SK-N-MC (cell line): ENCODE data around the gene ABCG2.

Source experiments
- DNase-seq: peaks from one replicate; pipeline ENCODE4 v3.0.0-alpha.2; 2011; ENCODE audit warnings: low read depth, low spot score
- H3K27ac ChIP-seq: fragments of 200-600 bp; sonication (generic); 2 replicates; pipeline ENCODE4 v1.5.1; 2016; ENCODE audit warnings: mixed run types
- H3K36me3 ChIP-seq: fragments of 200-600 bp; sonication (generic); 2 replicates; pipeline ENCODE4 v1.6.1; 2017; ENCODE audit warnings: antibody characterized with exemption, low read length, mixed read lengths; ENCODE audit not compliant: insufficient read depth
- H3K4me3 ChIP-seq: fragments of 200-600 bp; sonication (generic); 2 replicates; pipeline ENCODE4 v1.5.1; 2016
- H3K9ac ChIP-seq: fragments of 200-600 bp; sonication (generic); 2 replicates; pipeline ENCODE4 v1.8.0; 2017; ENCODE audit warnings: mixed run types, mixed read lengths; ENCODE audit not compliant: insufficient read length
- H3K9me3 ChIP-seq: fragments of 200-600 bp; sonication (generic); 2 replicates; pipeline ENCODE4 v1.6.1; 2017; ENCODE audit warnings: low read depth, mild to moderate bottlenecking, antibody characterized with exemption, low read length, moderate library complexity, mixed read lengths
- EZH2 ChIP-seq: fragments of 200-600 bp; sonication (generic); IDR thresholded peaks from one replicate; pipeline ENCODE4 v1.6.1; 2017; ENCODE audit warnings: antibody characterized with exemption
- FOXP2 ChIP-seq: optimal IDR thresholded peaks from 2 replicates; pipeline ENCODE3; 2011; ENCODE audit warnings: mild to moderate bottlenecking, moderate library complexity; ENCODE audit not compliant: insufficient read depth; ENCODE audit errors: extremely low read length, control extremely low read depth
- POLR2AphosphoS5 ChIP-seq: IDR thresholded peaks from 2 replicates; pipeline ENCODE4 v1.6.1; 2012; ENCODE audit warnings: mild to moderate bottlenecking, low read depth, low read length, borderline replicate concordance

The ABCG2 gene

GRCh38 chr4:88158489-88159228 is at the start of gene ABCG2:
Gene ABCG2 (minus strand): TSS chr4:88158639. CDS start chr4:88139995, 18,644 bp downstream.
- peak; percentile 6 for DNase-seq
- no peak within 1 kb of the TSS for H3K27ac ChIP-seq
- TF ChIP-seq POLR2AphosphoS5 (no peak), EZH2 (no peak), FOXP2 (no peak)

GRCh38 chr4:88208156-88208555 is 49.7 kb upstream of the ABCG2 start:
- Histone ChIP-seq H3K36me3 (no peaks in the 10 kb centered on the region), H3K4me3 (no peak overlapping the region), H3K9ac (no peak overlapping the region), H3K27ac (no peak overlapping the region), H3K9me3 (no peaks in the 10 kb centered on the region)
- no peak for DNase-seq
- TF ChIP-seq POLR2AphosphoS5 (no peak), EZH2 (no peak), FOXP2 (no peak)

More at GRCh38 chr4:88158489-88159228, at the start of gene ABCG2:
- Histone ChIP-seq H3K9me3 (no peaks in the 10 kb centered on the region), H3K4me3 (peak within 1 kb of the TSS; percentile 86), H3K9ac (peak within 1 kb of the TSS; percentile 50), H3K36me3 (no peaks in the 10 kb centered on the region)

GRCh38 chr4:88207171-88207570 is 48.7 kb upstream of the ABCG2 start:
- no peak for DNase-seq
- no peak overlapping the region for H3K27ac ChIP-seq
- TF ChIP-seq EZH2 (no peak), FOXP2 (no peak), POLR2AphosphoS5 (no peak)
- no peaks in the 10 kb centered on the region for H3K9me3 ChIP-seq
- H3K4me3 ChIP-seq = no peak overlapping the region
- no peak overlapping the region for H3K9ac ChIP-seq
- H3K36me3 ChIP-seq = no peaks in the 10 kb centered on the region

GRCh38 chr4:88204882-88205281 is 46.4 kb upstream of the ABCG2 start:
- no peaks in the 10 kb centered on the region for H3K36me3 ChIP-seq
- H3K4me3 ChIP-seq = no peak overlapping the region
- no peak overlapping the region for H3K9ac ChIP-seq
- no peak for TF ChIP-seq POLR2AphosphoS5
- no peak for TF ChIP-seq EZH2
- TF ChIP-seq FOXP2 = no peak
- no peaks in the 10 kb centered on the region for H3K9me3 ChIP-seq
- no peak overlapping the region for H3K27ac ChIP-seq
- no peak for DNase-seq

- Histone ChIP-seq H3K36me3 (no peaks in the 10 kb centered on the region), H3K9ac (no peak overlapping the region), H3K9me3 (no peaks in the 10 kb centered on the region), H3K4me3 (no peak overlapping the region), H3K27ac (no peak overlapping the region)
- DNase-seq = no peak
- TF ChIP-seq EZH2 (no peak), FOXP2 (no peak), POLR2AphosphoS5 (no peak)
These were observed 44.0 kb upstream of the ABCG2 start for GRCh38 chr4:88202443-88202842.

- Histone ChIP-seq H3K27ac (no peak overlapping the region), H3K9me3 (no peaks in the 10 kb centered on the region), H3K9ac (no peak overlapping the region), H3K36me3 (no peaks in the 10 kb centered on the region), H3K4me3 (no peak overlapping the region)
- TF ChIP-seq EZH2 (no peak), POLR2AphosphoS5 (no peak), FOXP2 (no peak)
- no peak for DNase-seq
These were observed 41.7 kb upstream of the ABCG2 start for GRCh38 chr4:88200186-88200585.

- H3K27ac ChIP-seq = no peak overlapping the region
- H3K9me3 ChIP-seq = no peaks in the 10 kb centered on the region
- H3K36me3 ChIP-seq = no peaks in the 10 kb centered on the region
- H3K4me3 ChIP-seq = no peak overlapping the region
- TF ChIP-seq FOXP2 (no peak), POLR2AphosphoS5 (no peak), EZH2 (no peak)
- no peak for DNase-seq
- H3K9ac ChIP-seq = no peak overlapping the region
These were observed 38.2 kb upstream of the ABCG2 start for GRCh38 chr4:88196523-88197185.

- DNase-seq = no peak
- Histone ChIP-seq H3K27ac (no peak overlapping the region), H3K4me3 (no peak overlapping the region), H3K9ac (no peak overlapping the region), H3K9me3 (no peaks in the 10 kb centered on the region), H3K36me3 (no peaks in the 10 kb centered on the region)
- TF ChIP-seq EZH2 = no peak
- no peak for TF ChIP-seq POLR2AphosphoS5
- no peak for TF ChIP-seq FOXP2
These were observed 37.5 kb upstream of the ABCG2 start for GRCh38 chr4:88196013-88196365.

GRCh38 chr4:88195328-88196012 is 37.0 kb upstream of the ABCG2 start:
- Histone ChIP-seq H3K36me3 (no peaks in the 10 kb centered on the region), H3K27ac (no peak overlapping the region), H3K4me3 (no peak overlapping the region), H3K9me3 (no peaks in the 10 kb centered on the region), H3K9ac (no peak overlapping the region)
- no peak for DNase-seq
- TF ChIP-seq POLR2AphosphoS5 = no peak
- no peak for TF ChIP-seq FOXP2
- no peak for TF ChIP-seq EZH2
